Ovary (tissue), 9 donors: ENCODE measurements around the gene DIO1. TPM values are rescaled to one million over a fixed set of nuclear protein-coding genes. Genes with fewer than 3 reads are reported as not detected.

ENCODE experiments used
- DNase-seq, 5 donors: peaks; one replicate each; pipeline ENCODE4 v3.0.0-alpha.2; 2019 to 2020
- H3K27ac ChIP-seq, 2 donors: fragments of 200-600 bp; one replicate each; pipeline versions ENCODE4 v1.5.1 to v1.8.0; 2019 to 2022
- H3K27me3 ChIP-seq: fragments of 200-600 bp; one replicate; pipeline ENCODE4 v1.8.0; 2022
- H3K36me3 ChIP-seq: fragments of 200-600 bp; sonication (generic); one replicate; pipeline ENCODE4 v1.5.1; 2019
- H3K4me1 ChIP-seq: one replicate; pipeline ENCODE4 v1.8.1; 2013; ENCODE audit warnings: mild to moderate bottlenecking, moderate library complexity; ENCODE audit not compliant: insufficient read depth
- H3K4me3 ChIP-seq: fragments of 200-600 bp; sonication (generic); one replicate; pipeline ENCODE4 v1.5.1; 2017
- H3K9me3 ChIP-seq, 2 donors: fragments of 200-600 bp in 1 of 2; sonication (generic) in 1 of 2; one replicate each; pipeline versions ENCODE4 v1.5.1 to v1.8.1; 2013 to 2019; ENCODE audit warnings: mild to moderate bottlenecking in 1 of 2, moderate library complexity in 1 of 2
- CTCF ChIP-seq, 3 donors: fragments of 450-650 bp in 2 of 3; fragments of 200-600 bp in 1 of 3; IDR thresholded peaks; one replicate each; pipeline versions ENCODE4 v1.5.1 to v1.8.0; 2016 to 2022; ENCODE audit warnings: antibody characterized with exemption in 3 of 3, mild to moderate bottlenecking in 1 of 3
- EP300 ChIP-seq: sonication (generic); formaldehyde crosslinking; IDR thresholded peaks from one replicate; pipeline ENCODE4 v1.6.1; 2017; ENCODE audit warnings: antibody characterized with exemption
- POLR2A ChIP-seq: fragments of 450-650 bp; IDR thresholded peaks from one replicate; pipeline ENCODE4 v1.6.1; 2017; ENCODE audit warnings: antibody characterized with exemption, mild to moderate bottlenecking, moderate library complexity
- whole genome bisulfite sequencing, 3 donors: extraction: QIAGEN DNeasy Blood & Tissue Kit in 1 of 3; methylation state at CpG; one replicate each; pipeline versions ENCODE4 v1.1.5 to v1.1.7; 2013 to 2017; 5-methylcytosine and 5-hydroxymethylcytosine counted together
- intact Hi-C, 4 donors: fragments of 100-400 bp; cut with DNase I; formaldehyde crosslinking; loops; one replicate each; pipeline versions ENCODE4 v1.11.0 to v1.15.1; 2022 to 2023
- polyA plus RNA-seq, 2 donors: library from polyadenylated mRNA; stranded (reverse); fragments of 200-250 nt in 1 of 2; fragments of 350-450 nt in 1 of 2; fragmentation: Illumina TruSeq in 1 of 2; extraction: RNeasy Lipid Tissue Mini Kit (QIAGEN cat#74804) in 1 of 2; gene quantifications; one replicate each; pipeline ENCODE4 v1.2.3, GENCODE V29; 2013 to 2014
- total RNA-seq, 7 donors: library from RNA; depleted of rRNA in 2 of 7; stranded (reverse); fragments of >200 nt in 2 of 7; fragmentation: NEBNext Ultra II Directional in 3 of 7; extraction: Animal tissue kit (Norgen Biotek cat#: 25700) in 3 of 7; gene quantifications; one replicate each; pipeline versions ENCODE4 v1.1.0 to v1.2.4, GENCODE V29; 2016 to 2023
- donor health status: DM: no; HTN: no; CAD: no; lungs with moderate emphysema.
- donor health status: DM: no; HTN: no; CAD: no.
- donor health status: Bipolar disorder and iron deficiency.
- donor health status: DM: yes; HTN: yes; CAD: no.
- donor health status: DM: no; HTN: no; CAD: no.
- donor health status: DM: yes; HTN: yes; CAD: no.

The DIO1 gene
- total and polyA plus RNA-seq, 9 donors = 0.46 TPM; not detected in 8

- peak overlapping the region; percentile 77 for H3K4me3 ChIP-seq
- H3K36me3 ChIP-seq = no peaks in the 10 kb centered on the region
- peak overlapping the region in 1 of 2 donors; percentile 11 for H3K27ac ChIP-seq
- intact Hi-C loops = loop anchor here in 2 of 4 donors (5.0 kb wide), 1 partner anchor 59 kb away; the partner anchor contains the start of genes IFT25 (in 2 of the 2) and LRRC42 (in 2 of the 2)
- no peaks in the 10 kb centered on the region for H3K4me1 ChIP-seq
- 37 to 47% (median 43%) methylated on average over 2 of the region's 2 CpGs for WGBS, 3 donors
- no peak for DNase-seq
- H3K9me3 ChIP-seq = no peaks in the 10 kb centered on the region
- H3K27me3 ChIP-seq = no peaks in the 10 kb centered on the region
- TF ChIP-seq CTCF (IDR thresholded peaks at IDR 0.05) (no peak), EP300 (no peak), POLR2A (no peak)
Observed at GRCh38 chr1:53888681-53889080, 5.3 kb upstream of the DIO1 start.

GRCh38 chr1:53889304-53890298 is 4.4 kb upstream of the DIO1 start, which contains the start of gene YIPF1:
Gene YIPF1, minus strand, starts transcription at chr1:53889797. Its CDS starts 860 bp downstream, at chr1:53888937.
- DNase-seq = peak; percentile 86 to 92 (median 89)
- Histone ChIP-seq H3K9me3 (no peaks in the 10 kb centered on the region), H3K27me3 (no peaks in the 10 kb centered on the region), H3K4me1 (no peaks in the 10 kb centered on the region), H3K36me3 (no peaks in the 10 kb centered on the region), H3K4me3 (peak within 1 kb of the TSS; percentile 77), H3K27ac (peak within 1 kb of the TSS in 1 of 2 donors; percentile 47)
- intact Hi-C loops = loop anchor here in 3 of 4 donors (5.0 kb wide), 2 partner anchors 58 to 163 kb away; partner anchors contain the start of genes IFT25 (in 2 of the 3), LRRC42 (in 2 of the 3), TCEANC2 (in 1 of the 3) and TMEM59 (in 1 of the 3)
- TF ChIP-seq CTCF (IDR thresholded peaks at IDR 0.05) = no peak
- TF ChIP-seq EP300 = peak; percentile 80
- peak; percentile 71 for TF ChIP-seq POLR2A
- 1 to 2% (median 2%) methylated on average over 57 to 62 of the region's 62 CpGs for WGBS, 3 donors

GRCh38 chr1:53890522-53890941 is 3.5 kb upstream of the DIO1 start:
- 58 to 75% (median 69%) methylated on average over 7 of the region's 7 CpGs for WGBS, 3 donors

More at GRCh38 chr1:53890522-53890941, 3.5 kb upstream of the DIO1 start:
- TF ChIP-seq EP300 (no peak), POLR2A (no peak), CTCF (IDR thresholded peaks at IDR 0.05) (no peak)
- no peak for DNase-seq
- Histone ChIP-seq H3K27me3 (no peaks in the 10 kb centered on the region), H3K4me3 (peak overlapping the region; percentile 77), H3K27ac (peak overlapping the region in 1 of 2 donors; percentile 30), H3K36me3 (no peaks in the 10 kb centered on the region), H3K9me3 (no peaks in the 10 kb centered on the region), H3K4me1 (no peaks in the 10 kb centered on the region)
- intact Hi-C loops = loop anchor here in 1 of 4 donors (5.0 kb wide), 1 partner anchor 162 kb away; the partner anchor contains the start of genes TCEANC2 and TMEM59
